Uterus (tissue), 2 donors: ENCODE data around the gene HOMER1.

Experiments
- POLR2A ChIP-seq, 2 donors: fragments of 450-650 bp; IDR thresholded peaks; one replicate each; pipeline ENCODE4 v1.6.1; 2016; ENCODE audit warnings: antibody characterized with exemption in 2 of 2, mild to moderate bottlenecking in 1 of 2, moderate library complexity in 1 of 2
- TF ChIP-seq, protein P1 (sequence below), 4 experiments: fragments of 200-600 bp in 2 of 4; fragments of 450-650 bp in 2 of 4; sonication (generic) in 2 of 4; IDR thresholded peaks; one replicate each; pipeline ENCODE4 v1.5.1; 2016 to 2019; ENCODE audit warnings: antibody characterized with exemption in 4 of 4, mild to moderate bottlenecking in 2 of 4, moderate library complexity in 1 of 4

DNA sequence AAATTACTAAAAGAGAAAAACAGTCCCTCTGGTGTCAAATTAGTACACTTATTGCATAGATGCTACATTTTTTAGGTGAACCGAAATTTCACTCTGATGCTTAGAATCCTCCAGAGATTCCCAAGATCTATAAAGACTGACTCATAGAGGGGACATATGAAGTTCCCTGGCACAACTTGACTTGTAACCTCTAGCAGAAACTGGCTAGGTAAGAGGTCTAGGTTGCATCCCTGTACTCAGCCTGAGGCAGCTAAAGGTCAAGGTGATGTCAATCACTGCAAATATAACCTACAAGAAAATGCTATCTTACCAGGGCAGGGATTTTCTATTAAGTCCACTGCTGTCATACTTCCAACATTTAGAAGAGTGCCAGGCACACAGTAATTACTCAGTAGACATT lies 24.2 kb downstream of the HOMER1 start:
- TF ChIP-seq, protein P1, sequence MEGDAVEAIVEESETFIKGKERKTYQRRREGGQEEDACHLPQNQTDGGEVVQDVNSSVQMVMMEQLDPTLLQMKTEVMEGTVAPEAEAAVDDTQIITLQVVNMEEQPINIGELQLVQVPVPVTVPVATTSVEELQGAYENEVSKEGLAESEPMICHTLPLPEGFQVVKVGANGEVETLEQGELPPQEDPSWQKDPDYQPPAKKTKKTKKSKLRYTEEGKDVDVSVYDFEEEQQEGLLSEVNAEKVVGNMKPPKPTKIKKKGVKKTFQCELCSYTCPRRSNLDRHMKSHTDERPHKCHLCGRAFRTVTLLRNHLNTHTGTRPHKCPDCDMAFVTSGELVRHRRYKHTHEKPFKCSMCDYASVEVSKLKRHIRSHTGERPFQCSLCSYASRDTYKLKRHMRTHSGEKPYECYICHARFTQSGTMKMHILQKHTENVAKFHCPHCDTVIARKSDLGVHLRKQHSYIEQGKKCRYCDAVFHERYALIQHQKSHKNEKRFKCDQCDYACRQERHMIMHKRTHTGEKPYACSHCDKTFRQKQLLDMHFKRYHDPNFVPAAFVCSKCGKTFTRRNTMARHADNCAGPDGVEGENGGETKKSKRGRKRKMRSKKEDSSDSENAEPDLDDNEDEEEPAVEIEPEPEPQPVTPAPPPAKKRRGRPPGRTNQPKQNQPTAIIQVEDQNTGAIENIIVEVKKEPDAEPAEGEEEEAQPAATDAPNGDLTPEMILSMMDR (IDR thresholded peaks at IDR 0.05) = no peak
- TF ChIP-seq POLR2A (IDR thresholded peaks at IDR 0.05) = no peak
